Activated CD4-positive, alpha-beta T cell treated with anti-CD3 and anti-CD28 coated beads, Interleukin-2, Interleukin-4, amounts not matched to agents 100 ng/mL and 50 ng/mL, durations not matched to agents 16 hours and 8 hours (primary cell): Measurements from ENCODE around the gene KCNQ1OT1.
"Not testable (repeated sequence)": the region's sequence is repeated elsewhere in the genome, so short reads cannot be mapped to it uniquely, and the experiment has no call there.

Experiments
- DNase-seq: peaks from one replicate; pipeline ENCODE4 v3.0.0-alpha.2; 2020; ENCODE audit warnings: low spot score

The KCNQ1OT1 gene

GRCh38 chr11:2652333-2653197, 47.2 kb downstream of the KCNQ1OT1 start:
- DNase-seq = no peak

DNA sequence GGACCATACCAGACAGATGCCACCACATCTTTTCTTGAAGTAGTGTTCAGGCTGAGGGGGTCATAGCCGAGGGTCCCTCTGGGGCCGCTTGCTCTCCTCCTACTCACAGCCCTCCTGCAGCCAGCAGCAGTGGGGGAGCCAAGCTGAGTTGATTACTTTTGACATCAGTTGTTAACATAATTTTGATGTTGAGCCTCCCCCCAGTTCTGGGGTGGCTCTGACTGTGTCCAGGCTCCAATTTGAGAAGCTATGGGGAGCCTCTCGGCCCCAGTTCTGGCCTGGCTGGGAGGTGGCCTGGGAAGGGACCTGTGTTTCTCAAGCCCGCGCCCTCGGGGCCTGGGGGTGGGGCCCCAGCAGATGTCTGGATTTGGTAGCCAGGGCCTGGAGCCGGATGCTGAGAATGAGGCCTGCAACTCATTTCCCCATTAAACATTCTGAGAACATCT, 47.9 kb downstream of the KCNQ1OT1 start:
- DNase-seq = no peak

- DNase-seq = no peak
These were observed 48.7 kb downstream of the KCNQ1OT1 start for GRCh38 chr11:2651054-2651617.

- no peak for DNase-seq
These were observed 49.4 kb downstream of the KCNQ1OT1 start for GRCh38 chr11:2650343-2650867.

DNA sequence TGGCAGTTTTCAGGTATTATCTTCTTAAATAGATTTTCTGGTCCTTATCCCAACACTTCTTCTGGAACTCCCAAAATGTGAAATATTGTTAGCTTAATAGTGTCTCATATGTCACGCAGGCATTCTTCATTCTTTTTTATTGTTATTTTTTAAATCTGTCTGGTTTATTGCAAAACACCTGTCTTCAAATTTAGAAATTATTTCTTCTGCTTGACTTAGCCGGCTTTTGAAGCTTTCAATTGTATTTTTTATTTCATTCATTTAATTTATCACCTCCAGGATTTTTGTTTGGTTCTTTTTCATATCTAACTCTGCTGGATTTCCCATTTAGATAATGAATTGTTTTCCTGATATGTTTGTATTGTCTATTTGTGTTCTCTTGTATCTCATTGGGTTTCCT, 49.9 kb downstream of the KCNQ1OT1 start:
- DNase-seq = no peak

DNA sequence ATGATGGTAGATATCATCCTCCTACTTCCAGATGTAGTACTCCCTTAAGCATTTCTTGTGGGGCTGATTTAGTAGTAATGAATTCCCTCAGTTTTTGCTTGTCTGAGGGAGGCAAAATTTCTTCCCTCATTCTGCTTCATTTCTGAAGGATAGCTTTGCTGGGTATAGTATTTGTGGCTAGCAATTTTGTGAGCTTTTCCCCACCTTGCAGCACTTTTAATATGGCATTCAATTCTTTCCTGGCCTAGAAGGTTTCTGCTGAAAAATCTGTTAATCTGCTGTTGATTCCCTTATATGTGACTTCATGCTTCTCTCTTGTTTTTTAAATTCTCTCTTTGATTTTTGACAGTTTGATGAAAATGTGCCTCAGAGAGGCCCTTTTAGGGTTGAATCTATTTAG, 50.4 kb downstream of the KCNQ1OT1 start:
- no peak for DNase-seq

- no peak for DNase-seq
These were observed 51.8 kb downstream of the KCNQ1OT1 start for GRCh38 chr11:2647953-2648352.

GRCh38 chr11:2647167-2647566, 52.6 kb downstream of the KCNQ1OT1 start:
- no peak for DNase-seq

DNA sequence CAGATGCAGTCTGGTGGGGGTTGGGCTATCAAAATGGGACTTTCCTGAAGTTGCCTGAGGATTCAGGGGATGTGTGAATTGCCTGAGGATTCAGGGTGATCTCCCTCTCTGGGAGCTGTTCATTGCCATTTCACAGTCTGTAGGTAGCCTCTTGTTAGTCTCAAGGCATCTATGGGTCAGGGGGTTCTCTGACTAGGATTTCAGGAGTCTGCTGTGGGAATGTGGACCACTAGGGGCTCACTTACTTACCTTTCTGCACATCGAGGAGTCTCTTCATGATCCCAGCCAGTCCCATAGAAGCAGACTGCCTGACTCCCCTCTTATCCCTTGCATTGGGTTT, 54.0 kb downstream of the KCNQ1OT1 start:
- DNase-seq = no peak

- no peak for DNase-seq
These were observed 54.7 kb downstream of the KCNQ1OT1 start for GRCh38 chr11:2644844-2645778.

DNA sequence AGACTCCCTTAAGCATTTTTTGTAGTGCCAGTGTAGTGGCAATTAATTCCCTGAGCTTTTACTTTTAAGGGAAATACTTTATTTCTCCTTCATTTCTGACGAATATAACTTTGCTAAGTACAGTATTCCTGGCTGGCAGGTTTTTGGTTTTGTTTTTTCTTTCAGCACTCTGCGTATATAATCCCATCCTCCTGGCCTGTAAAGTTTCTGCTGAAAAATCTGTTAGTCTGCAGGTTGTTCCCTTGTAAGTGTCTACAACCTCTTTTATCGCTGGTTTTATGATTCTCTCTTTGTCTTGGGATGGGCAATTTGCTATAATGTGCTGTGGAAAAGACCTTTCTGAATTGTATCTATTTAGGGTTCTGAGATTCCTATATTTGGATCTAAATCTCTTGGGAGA, 56.0 kb downstream of the KCNQ1OT1 start:
- no peak for DNase-seq

DNA sequence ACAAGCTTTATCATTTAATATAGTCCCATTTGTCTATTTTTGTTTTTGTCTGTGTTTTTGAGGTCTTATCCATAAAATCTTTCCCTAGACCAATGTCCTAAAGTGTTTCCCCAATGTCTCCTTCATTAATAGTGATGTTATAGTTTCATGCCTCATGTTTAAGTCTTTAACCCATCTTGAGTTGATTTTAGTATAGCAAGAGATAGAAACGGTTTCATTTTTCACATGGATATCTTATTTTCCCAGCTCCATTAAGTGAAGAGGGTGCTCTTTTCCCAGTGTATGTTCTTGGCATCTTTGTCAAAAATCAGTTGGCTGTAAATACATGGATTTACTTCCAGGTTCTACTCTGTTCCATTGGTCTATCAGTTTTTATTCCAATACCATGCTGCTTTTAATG, 58.2 kb downstream of the KCNQ1OT1 start:
- DNase-seq = no peak

GRCh38 chr11:2639763-2640162, 60.0 kb downstream of the KCNQ1OT1 start:
- DNase-seq = not testable (repeated sequence)

GRCh38 chr11:2631161-2631560, 68.6 kb downstream of the KCNQ1OT1 start:
- DNase-seq = no peak

DNA sequence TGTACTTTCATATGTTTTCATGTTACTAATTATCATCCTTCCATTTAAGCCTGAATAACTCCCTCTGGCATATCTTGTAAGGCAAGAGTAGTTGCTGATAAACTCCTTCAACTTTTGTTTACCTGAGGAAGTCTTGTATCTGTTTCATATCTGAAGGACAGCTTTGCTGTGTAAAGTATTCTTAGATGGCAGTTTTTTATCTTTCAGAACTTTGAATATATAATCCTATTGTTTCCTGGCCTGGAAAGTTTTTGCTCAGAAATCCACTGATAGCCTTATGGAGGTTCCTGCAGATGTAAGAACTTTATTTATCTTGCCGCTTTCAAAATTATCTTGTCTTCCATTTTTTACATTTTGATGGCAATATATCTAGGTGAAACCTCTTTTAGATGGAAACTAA, 69.1 kb downstream of the KCNQ1OT1 start:
- no peak for DNase-seq

GRCh38 chr11:2625183-2625582, 74.6 kb downstream of the KCNQ1OT1 start:
- DNase-seq = no peak

DNA sequence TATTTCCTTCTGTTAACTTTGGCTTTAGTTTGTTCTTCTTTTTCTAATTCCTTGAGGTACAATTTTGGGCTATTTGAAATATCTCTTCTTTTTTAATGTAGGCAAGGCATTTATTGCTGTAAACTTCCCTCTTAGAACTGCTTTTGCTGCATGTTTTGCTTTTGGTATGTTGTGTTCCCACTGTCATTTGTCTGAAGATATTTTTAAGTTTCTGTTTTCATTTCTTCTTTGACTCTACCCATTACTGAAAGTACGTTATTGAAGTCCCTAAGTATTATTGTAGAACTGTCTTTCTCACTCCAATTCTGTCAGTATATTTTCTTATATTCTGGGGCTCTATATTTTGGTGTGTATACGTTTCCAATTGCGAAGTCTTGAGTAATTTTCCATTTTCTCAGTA, 77.9 kb downstream of the KCNQ1OT1 start:
- no peak for DNase-seq

- no peak for DNase-seq
These were observed 86.8 kb downstream of the KCNQ1OT1 start for GRCh38 chr11:2612884-2613571.

DNA sequence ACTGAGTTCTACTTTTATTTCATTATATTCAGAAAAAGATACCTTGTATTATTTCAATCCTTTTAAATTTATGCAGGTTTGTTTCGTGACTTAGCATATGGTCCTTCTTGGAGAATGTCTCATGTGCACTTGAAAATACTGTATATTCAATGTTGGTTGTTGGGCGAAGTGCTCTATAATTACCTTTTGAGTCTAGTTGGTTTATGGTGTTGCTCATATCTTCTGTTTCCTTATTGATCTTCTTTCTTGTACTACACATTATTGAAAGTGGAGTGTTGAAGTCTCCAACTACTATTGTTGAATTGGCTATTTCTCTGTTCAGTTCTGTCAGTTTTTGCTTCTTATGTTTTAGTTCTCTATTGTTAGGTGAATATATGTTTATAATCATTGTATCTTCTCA, 90.4 kb downstream of the KCNQ1OT1 start:
- DNase-seq = no peak

DNA sequence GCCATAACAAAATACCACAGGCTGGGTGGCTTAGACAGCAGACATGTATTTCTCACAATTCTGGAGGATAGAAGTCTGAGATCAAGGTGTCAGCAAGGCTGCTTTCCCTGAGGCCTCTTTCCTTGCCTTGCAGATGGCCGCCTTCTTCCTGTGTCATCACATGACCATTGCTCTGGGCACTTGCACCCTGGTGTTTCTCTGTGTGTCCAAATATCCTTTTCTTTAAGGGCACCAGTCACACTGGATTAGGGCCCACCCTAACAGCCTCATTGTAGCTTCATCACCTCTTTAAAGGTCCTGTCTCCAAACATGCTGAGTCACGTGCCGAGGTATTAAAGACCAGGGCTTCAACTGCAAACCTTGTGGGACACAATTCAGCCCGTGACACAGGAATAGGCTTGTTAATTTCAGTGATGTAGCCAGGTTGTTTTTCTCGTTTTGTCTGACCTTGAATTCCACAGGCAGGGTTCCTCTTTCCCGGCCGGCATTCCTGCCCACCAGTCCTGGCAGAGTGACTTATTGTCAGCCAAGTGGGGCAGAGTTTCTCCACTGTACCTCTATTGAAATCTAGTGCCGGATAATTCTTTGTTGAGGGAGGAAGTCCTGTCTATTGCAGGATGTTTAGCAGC, 100.1 kb downstream of the KCNQ1OT1 start:
- DNase-seq = no peak

DNA sequence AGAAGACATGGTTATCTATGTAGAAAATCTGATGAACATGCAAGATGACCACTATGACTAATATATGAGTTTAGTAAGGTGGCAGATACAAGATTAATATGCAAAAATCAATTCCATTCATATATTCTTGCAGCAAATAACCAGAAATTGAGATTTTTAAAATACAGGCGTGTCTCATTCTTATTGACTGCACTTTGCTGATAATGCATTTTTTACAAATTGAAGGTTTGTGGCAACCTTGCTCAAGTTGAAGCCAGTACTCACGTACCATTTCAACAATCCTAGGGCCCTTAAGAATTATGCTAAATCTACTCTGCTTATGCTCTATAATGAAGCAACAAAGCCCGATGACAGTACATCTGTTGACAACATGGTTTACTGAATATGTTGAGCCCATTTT, 104.6 kb downstream of the KCNQ1OT1 start:
- no peak for DNase-seq
